ENCODE data around the gene NUDC.

NUDC gene

DNA sequence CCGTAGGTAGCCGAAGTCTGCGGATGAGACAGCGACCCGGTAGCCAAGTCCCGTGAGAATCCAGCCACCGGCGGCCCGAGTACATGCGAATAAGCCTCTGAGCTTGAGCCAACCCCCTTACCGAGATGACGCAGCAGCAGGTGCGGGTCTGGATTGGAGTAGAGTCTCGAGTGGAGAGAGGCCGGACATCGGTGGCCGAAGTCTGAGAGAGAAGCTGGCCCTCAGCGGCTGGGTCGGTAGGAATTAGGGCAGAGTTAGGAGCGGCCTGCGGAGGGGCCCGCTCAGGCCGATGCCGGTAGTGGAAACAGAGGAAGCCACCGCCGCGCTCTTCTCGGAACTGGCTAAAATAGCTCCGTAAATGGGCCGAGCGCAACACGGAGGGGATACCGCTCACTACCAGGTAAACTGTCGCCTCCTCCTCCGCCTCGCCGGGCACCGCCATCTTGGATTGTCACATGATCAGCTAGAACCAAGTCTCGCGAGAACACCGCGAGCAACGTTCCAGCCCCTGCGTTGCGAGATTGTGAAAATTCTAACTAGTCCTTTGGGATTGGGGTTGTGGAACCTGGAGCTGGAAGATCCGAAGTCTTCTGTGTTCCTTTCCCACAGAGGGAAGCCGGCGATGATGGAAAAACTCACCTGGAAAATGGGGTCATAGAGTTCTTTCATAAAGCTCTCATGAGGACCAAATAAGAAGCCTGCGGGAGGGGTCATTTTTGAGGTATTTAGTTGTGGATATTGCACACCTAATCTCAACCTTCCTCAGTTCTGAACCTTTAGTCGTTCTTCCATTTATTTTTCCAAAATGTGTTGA, 21.3 kb upstream of the NUDC start, which contains the start of gene GPATCH3:
GPATCH3 (minus strand) TSS at position 467 of the 814 bp plus-strand sequence; CDS start at position 442, 25 bp downstream.
- peak within 1 kb of the TSS; percentile 97 for H3K9ac ChIP-seq (ENCODE audit: low read depth, low read length)
- H3K9me3 ChIP-seq (ENCODE audit: control insufficient read depth, insufficient read depth, low read length), result no peaks in the 10 kb centered on the region
- H3K36me3 ChIP-seq (ENCODE audit: insufficient read depth, low read length), result no peaks in the 10 kb centered on the region
- peaks cover 5% of the 10 kb centered on the region; the same call in 1 of the 2 replicates for H3K4me1 ChIP-seq (ENCODE audit: insufficient read depth, low read length)

- H3K9ac ChIP-seq (ENCODE audit: low read depth, low read length), result peak overlapping the region; percentile 97
- H3K9me3 ChIP-seq (ENCODE audit: control insufficient read depth, insufficient read depth, low read length), result no peaks in the 10 kb centered on the region
Measured at GRCh38 chr1:26900815-26901511, 20.6 kb upstream of the NUDC start.

DNA sequence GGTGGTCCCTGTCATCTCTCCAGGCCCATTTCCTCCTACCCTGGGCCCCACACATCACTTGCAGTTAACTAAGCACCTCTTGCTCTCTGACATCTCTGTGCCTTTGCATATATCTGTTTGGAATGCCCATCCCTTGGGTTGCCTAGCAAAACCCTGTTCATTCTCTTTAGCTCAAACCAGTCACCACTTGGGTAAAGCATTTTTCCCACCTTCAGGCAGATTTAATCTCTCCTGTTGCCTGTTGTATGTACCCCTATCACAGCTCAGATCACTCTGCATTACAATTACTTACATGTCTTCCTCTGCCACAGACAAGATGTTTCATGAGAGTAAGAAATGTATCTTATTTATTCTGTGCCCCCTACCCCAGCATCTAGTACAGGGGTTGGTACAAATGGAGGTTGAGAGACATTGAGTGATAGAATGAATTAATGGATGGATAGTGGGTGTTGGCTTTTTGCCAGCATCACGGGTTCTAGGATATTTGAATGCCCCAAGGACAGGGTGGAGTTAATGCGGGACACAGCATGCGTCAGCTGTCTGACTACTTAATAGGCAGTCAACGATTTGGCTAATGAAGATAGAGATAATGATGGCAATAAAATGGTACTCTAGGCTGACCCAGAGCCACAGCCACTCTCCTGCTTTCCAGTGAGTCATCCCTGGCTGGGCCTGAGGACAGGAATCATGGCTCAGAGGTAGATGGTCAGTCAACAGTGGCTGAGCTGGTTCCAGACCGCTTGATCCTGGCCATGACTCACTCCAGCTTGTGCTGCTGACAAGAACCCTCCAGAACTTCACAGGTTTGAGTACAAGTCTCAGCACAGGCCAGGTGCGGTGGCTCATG, 14.2 kb upstream of the NUDC start:
- H3K36me3 ChIP-seq (ENCODE audit: insufficient read depth, low read length), result no peaks in the 10 kb centered on the region
- no peak overlapping the region for H3K9ac ChIP-seq (ENCODE audit: low read depth, low read length)
- H3K9me3 ChIP-seq (ENCODE audit: control insufficient read depth, insufficient read depth, low read length), result no peaks in the 10 kb centered on the region
- H3K4me1 ChIP-seq (ENCODE audit: insufficient read depth, low read length), result no peaks in the 10 kb centered on the region

More at GRCh38 chr1:26900815-26901511, 20.6 kb upstream of the NUDC start:
- Histone ChIP-seq H3K4me1 (ENCODE audit: insufficient read depth, low read length) (peaks cover 5% of the 10 kb centered on the region; the same call in 1 of the 2 replicates), H3K36me3 (ENCODE audit: insufficient read depth, low read length) (no peaks in the 10 kb centered on the region)

DNA sequence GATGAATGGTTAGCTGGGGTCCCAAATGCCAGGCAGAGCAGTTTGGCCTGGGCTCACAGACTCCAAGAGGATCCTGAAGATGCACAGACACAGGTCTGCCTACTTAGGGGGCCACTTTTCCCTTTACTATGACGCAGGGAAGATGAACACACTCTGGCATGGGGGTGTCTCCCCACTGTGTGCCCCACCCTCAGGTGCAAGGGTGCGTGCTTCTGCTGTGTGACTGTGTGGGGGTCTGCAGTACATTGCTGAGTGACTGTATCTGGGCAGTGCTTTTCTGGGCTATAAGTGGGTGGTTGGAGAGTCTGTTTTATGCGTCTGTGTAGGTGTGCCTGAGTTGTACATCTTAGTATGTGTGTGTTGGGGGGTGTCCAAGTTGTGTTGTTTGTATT, 11.6 kb upstream of the NUDC start:
- Histone ChIP-seq H3K9me3 (ENCODE audit: control insufficient read depth, insufficient read depth, low read length) (no peaks in the 10 kb centered on the region), H3K4me1 (ENCODE audit: insufficient read depth, low read length) (no peaks in the 10 kb centered on the region), H3K36me3 (ENCODE audit: insufficient read depth, low read length) (no peaks in the 10 kb centered on the region), H3K9ac (ENCODE audit: low read depth, low read length) (no peak overlapping the region)

- no peak overlapping the region for H3K9ac ChIP-seq (ENCODE audit: low read depth, low read length)
- no peaks in the 10 kb centered on the region for H3K9me3 ChIP-seq (ENCODE audit: control insufficient read depth, insufficient read depth, low read length)
- no peaks in the 10 kb centered on the region for H3K36me3 ChIP-seq (ENCODE audit: insufficient read depth, low read length)
- H3K4me1 ChIP-seq (ENCODE audit: insufficient read depth, low read length), result no peaks in the 10 kb centered on the region
Measured at GRCh38 chr1:26910343-26911160, 11.0 kb upstream of the NUDC start.

DNA sequence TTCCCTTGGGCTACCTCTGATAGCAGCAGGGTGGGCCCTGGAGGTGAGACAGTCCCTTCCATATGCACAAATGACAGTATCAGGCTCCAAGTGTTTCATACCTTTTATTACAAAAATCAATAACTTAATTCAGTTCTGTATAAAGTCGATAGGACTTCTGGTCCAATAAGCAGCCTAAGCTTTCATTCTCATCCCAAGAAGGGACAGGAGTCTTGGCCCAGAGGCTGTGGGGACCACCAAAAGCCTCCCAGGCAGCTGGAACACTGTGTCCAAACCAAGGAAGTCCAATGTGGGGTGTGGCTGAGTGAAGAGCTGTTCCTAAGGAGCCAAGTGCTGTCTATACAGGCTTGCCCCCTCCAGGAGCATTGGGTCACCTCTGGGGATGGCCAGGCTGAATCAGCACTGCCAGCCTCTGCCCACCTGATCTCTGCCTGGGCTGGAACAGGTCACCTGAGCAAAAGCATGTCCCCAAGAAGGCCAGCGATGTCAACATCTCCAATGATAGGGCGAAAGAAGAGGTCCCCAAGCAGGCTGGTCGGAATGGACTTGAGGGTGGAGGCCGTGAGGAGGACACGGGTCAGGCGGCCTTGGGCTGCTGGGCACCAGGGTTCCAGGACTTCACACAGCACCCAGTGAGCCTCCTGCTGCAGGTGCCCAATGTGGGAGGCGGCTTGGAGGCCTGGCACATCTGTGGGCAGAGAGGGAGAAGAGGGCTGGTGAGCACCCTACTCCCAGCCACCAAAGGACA, 10.0 kb upstream of the NUDC start:
- no peaks in the 10 kb centered on the region for H3K36me3 ChIP-seq (ENCODE audit: insufficient read depth, low read length)
- H3K4me1 ChIP-seq (ENCODE audit: insufficient read depth, low read length), result no peaks in the 10 kb centered on the region
- no peak overlapping the region for H3K9ac ChIP-seq (ENCODE audit: low read depth, low read length)
- no peaks in the 10 kb centered on the region for H3K9me3 ChIP-seq (ENCODE audit: control insufficient read depth, insufficient read depth, low read length)

DNA sequence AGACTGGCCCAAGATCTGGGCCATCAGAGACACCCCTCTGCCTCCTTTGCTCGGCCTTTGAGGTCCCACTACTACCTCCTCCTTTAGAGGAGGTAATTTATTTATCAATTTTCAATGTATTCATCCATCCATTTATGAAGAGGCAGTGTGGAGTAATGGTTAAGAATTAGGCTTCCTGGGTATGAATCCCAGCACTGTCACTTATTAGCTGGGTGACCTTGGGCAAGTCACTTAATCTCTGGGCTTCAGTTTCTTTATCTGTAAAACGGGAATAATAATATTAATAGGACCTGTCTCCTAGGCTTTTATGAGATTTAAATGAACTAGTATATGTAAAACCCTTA, 9.4 kb upstream of the NUDC start:
- Histone ChIP-seq H3K36me3 (ENCODE audit: insufficient read depth, low read length) (no peaks in the 10 kb centered on the region), H3K9ac (ENCODE audit: low read depth, low read length) (no peak overlapping the region), H3K4me1 (ENCODE audit: insufficient read depth, low read length) (no peaks in the 10 kb centered on the region), H3K9me3 (ENCODE audit: control insufficient read depth, insufficient read depth, low read length) (no peaks in the 10 kb centered on the region)

- Histone ChIP-seq H3K9ac (ENCODE audit: low read depth, low read length) (no peak overlapping the region), H3K4me1 (ENCODE audit: insufficient read depth, low read length) (no peaks in the 10 kb centered on the region), H3K9me3 (ENCODE audit: control insufficient read depth, insufficient read depth, low read length) (no peaks in the 10 kb centered on the region), H3K36me3 (ENCODE audit: insufficient read depth, low read length) (no peaks in the 10 kb centered on the region)
Measured at GRCh38 chr1:26913389-26913753, 8.2 kb upstream of the NUDC start.

DNA sequence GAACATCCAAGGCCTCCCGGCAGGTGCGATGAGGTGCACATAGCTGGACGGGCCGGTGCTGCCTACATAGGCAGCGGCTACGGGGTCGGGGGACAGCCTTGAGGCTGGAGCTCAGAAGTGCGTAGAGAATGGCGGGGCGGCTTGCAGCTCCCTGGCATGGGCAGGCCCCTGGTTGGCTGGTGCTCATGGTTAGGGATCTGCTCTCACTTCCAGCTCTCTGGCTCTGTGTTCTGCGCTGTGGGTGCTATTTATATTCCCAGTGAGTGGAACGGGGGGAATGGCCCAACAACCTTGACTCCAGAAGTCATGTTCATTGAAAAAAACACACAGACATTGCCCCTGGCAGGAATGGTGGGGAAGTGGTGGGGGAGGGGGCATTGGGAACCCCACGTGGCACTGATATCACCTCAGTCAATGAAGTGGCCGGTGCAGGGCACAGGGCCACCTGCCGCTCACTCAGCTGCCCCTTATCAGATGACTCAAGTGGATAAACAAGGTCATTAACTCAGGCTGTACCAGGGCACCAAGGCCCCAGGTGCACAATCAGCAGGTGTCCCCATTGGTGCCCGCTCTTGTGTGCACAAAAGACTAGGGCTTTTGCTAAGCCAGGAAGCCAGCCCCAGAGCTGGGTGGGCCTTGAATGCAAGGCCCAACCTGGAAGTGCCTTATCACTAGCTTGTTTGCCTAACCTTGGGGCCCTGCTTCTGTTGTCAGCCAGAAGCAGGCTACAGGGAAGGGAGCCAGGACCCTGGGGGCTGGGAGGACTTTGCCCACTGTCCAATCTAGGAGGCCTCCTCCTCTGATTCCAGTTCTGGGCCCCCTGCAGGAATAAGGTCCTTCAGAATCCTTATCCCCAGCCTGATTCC, 7.6 kb upstream of the NUDC start, which contains the start of gene NR0B2:
NR0B2 (minus strand) TSS at position 222 of the 866 bp plus-strand sequence; CDS start at position 187, 35 bp downstream.
- Histone ChIP-seq H3K4me1 (ENCODE audit: insufficient read depth, low read length) (no peaks in the 10 kb centered on the region), H3K9ac (ENCODE audit: low read depth, low read length) (no peak within 1 kb of the TSS), H3K9me3 (ENCODE audit: control insufficient read depth, insufficient read depth, low read length) (no peaks in the 10 kb centered on the region), H3K36me3 (ENCODE audit: insufficient read depth, low read length) (no peaks in the 10 kb centered on the region)

DNA sequence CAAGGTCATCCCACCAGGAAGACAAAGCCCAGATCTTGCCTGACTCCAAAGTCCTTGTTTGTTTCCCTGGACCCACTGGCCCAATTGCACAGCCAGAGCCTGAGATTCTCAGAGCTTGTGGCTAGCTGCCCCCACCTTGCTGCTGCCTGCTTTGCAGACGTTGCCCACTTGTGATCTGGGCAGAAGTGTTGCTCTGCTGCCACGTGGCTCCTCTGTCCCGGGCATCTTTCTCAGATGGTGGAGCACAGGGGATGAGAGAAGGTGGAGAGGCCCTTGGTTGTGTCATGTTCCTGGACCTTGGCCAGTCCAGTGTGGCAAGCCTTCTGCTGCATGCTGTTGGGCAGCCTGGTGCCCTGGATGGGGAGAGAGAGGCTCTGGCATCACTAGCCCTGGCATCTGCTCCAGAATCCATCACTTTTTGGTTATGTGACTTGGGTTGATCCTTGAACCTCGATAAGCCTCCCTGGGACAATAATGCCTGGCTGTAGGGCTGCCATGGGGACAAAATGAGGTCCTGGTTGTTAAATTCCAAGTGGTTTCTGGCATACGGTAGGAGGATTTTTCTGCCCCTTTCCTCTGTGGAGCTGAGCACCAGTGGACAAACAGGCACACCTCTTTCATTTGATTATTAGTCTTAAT, 6.2 kb upstream of the NUDC start:
- Histone ChIP-seq H3K36me3 (ENCODE audit: insufficient read depth, low read length) (no peaks in the 10 kb centered on the region; the same call in 1 of the 2 replicates), H3K9ac (ENCODE audit: low read depth, low read length) (no peak overlapping the region), H3K4me1 (ENCODE audit: insufficient read depth, low read length) (no peaks in the 10 kb centered on the region), H3K9me3 (ENCODE audit: control insufficient read depth, insufficient read depth, low read length) (no peaks in the 10 kb centered on the region)

DNA sequence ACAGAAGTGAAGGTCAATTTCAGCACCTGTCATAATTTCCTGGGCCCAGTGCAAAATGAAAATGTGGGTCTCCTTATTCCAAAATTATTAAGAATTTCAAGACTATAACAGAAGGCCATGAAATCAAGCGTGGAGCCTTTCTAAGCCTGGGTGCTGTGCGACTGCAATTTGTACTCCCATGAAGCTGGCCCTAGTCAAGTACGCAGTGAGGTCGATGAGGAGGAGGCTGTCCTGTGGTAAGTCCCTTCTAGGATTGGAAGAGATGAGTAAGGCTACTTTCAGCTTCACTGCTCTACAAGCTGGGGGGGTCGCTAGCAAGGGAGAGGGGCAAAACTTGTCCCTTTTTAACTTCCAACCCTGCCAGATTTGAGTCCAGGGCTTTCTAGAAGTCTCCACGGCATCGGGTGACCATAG, 410 bp upstream of the NUDC start:
- Histone ChIP-seq H3K36me3 (ENCODE audit: insufficient read depth, low read length) (peaks cover 15% of the 10 kb centered on the region), H3K4me1 (ENCODE audit: insufficient read depth, low read length) (peaks cover 8% of the 10 kb centered on the region), H3K9ac (ENCODE audit: low read depth, low read length) (peak overlapping the region; percentile 66; the same call in 1 of the 2 replicates), H3K9me3 (ENCODE audit: control insufficient read depth, insufficient read depth, low read length) (no peaks in the 10 kb centered on the region)

GRCh38 chr1:26922431-26922729, 837 bp downstream of the NUDC start:
- Histone ChIP-seq H3K36me3 (ENCODE audit: insufficient read depth, low read length) (peaks cover 19% of the 10 kb centered on the region), H3K4me1 (ENCODE audit: insufficient read depth, low read length) (peaks cover 8% of the 10 kb centered on the region), H3K9me3 (ENCODE audit: control insufficient read depth, insufficient read depth, low read length) (no peaks in the 10 kb centered on the region), H3K9ac (ENCODE audit: low read depth, low read length) (peak overlapping the region; percentile 66)
